HCT116 (cell line): Measurements from ENCODE around the gene CUX1. TPM values are rescaled to one million over a fixed set of nuclear protein-coding genes. Genes with fewer than 3 reads are reported as not detected.

Experiments used
- ATAC-seq: fragments of 200-7000 bp; cut with Tn5 transposase; 2 replicates; pipeline ENCODE4 v1.9.1; 2020; ENCODE audit warnings: mild to moderate bottlenecking, moderate library complexity
- BruUV-seq: library from RNA; stranded (reverse); fragments of 400-500 nt; replicated peaks from 2 replicates; lab custom pipeline; 2021; lab: Mats Ljungman, UMichigan
- CTCF ChIA-PET: fragments of 300-600 bp; sonication (Branson Sonifier 250); formaldehyde crosslinking; loops from one replicate; lab custom pipeline; 2021; ENCODE audit warnings: antibody characterized with exemption; lab: Charles Lee
- POLR2A ChIA-PET: fragments of 300-600, 350-600 bp; sonication (Branson Sonifier 250); formaldehyde crosslinking; loops from one replicate; lab custom pipeline; 2021; ENCODE audit warnings: antibody characterized with exemption; lab: Charles Lee
- RAD21 ChIA-PET, 2 experiments: fragments of 300-600 bp; sonication (Branson Sonifier 250); formaldehyde crosslinking; loops; one replicate each; lab custom pipeline; 2023; ENCODE audit warnings: low total read pairs in 2 of 2; ENCODE audit not compliant: uncharacterized antibody in 2 of 2, unreplicated experiment in 2 of 2, low non-redundant PET in 1 of 2; lab: Charles Lee
- DNase-seq: peaks from one replicate; pipeline ENCODE4 v3.0.0-alpha.2; 2010; ENCODE audit warnings: low read depth, low spot score
- H2AFZ ChIP-seq: fragments of 200-600 bp; shearing (Covaris generic), sonication (generic); 2 replicates; pipeline ENCODE4 v1.6.1; 2017; ENCODE audit warnings: low read depth, mixed run types, mixed read lengths, antibody characterized with exemption, low read length; ENCODE audit not compliant: poor library complexity, severe bottlenecking
- H3K27ac ChIP-seq: 2 replicates; pipeline ENCODE4 v1.5.1; 2012; ENCODE audit warnings: low read depth, low read length
- H3K27me3 ChIP-seq: fragments of 200-600 bp; sonication (generic); 2 replicates; pipeline ENCODE4 v1.6.1; 2016; ENCODE audit warnings: mixed run types, low read length, mixed read lengths; ENCODE audit not compliant: insufficient read depth
- H3K36me3 ChIP-seq, 2 experiments: fragments of 200-500 bp in 1 of 2; fragments of 200-600 bp in 1 of 2; sonication (Bioruptor generic) in 1 of 2; sonication (generic) in 1 of 2; 2 replicates each; pipeline versions ENCODE4 v1.5.1 to v1.6.1; 2014 to 2016; ENCODE audit warnings: low read length in 2 of 2, inconsistent platforms in 1 of 2, mixed read lengths in 1 of 2, mixed run types in 1 of 2; ENCODE audit not compliant: insufficient read depth in 2 of 2, control insufficient read depth in 1 of 2
- H3K4me1 ChIP-seq, 2 experiments: fragments of 200-600 bp in 1 of 2; sonication (generic) in 1 of 2; 2 replicates each; pipeline versions ENCODE4 v1.5.1 to v1.6.1; 2012 to 2017; ENCODE audit warnings: low read length in 2 of 2, inconsistent platforms in 1 of 2, mild to moderate bottlenecking in 1 of 2, mixed read lengths in 1 of 2, mixed run types in 1 of 2, moderate library complexity in 1 of 2; ENCODE audit not compliant: insufficient read depth in 2 of 2, control insufficient read depth in 1 of 2
- H3K4me2 ChIP-seq: fragments of 200-600 bp; sonication (generic); 2 replicates; pipeline ENCODE4 v1.6.1; 2017; ENCODE audit warnings: mixed run types, low read length, mixed read lengths
- H3K4me3 ChIP-seq, 2 experiments: fragments of 200-600 bp in 1 of 2; sonication (generic) in 1 of 2; replicated peaks in 1 of 2; 2 replicates each; pipeline ENCODE4 v1.5.1; 2011 to 2016; ENCODE audit warnings: low read length in 2 of 2, control low read depth in 1 of 2, low read depth in 1 of 2, mild to moderate bottlenecking in 1 of 2, mixed read lengths in 1 of 2, mixed run types in 1 of 2
- H3K79me2 ChIP-seq: fragments of 200-600 bp; sonication (generic); 2 replicates; pipeline ENCODE4 v1.6.1; 2017; ENCODE audit warnings: mild to moderate bottlenecking, mixed run types, low read length, moderate library complexity, mixed read lengths; ENCODE audit not compliant: insufficient read depth
- H3K9ac ChIP-seq: fragments of 200-600 bp; sonication (generic); 2 replicates; pipeline ENCODE4 v1.6.1; 2016; ENCODE audit warnings: low read length, mixed read lengths
- H3K9me2 ChIP-seq: fragments of 200-600 bp; sonication (generic), shearing (Covaris generic); 2 replicates; pipeline ENCODE4 v1.6.1; 2017; ENCODE audit warnings: mixed run types, mild to moderate bottlenecking, moderate library complexity; ENCODE audit not compliant: insufficient read depth
- H3K9me3 ChIP-seq, 2 experiments: fragments of 200-500 bp in 1 of 2; fragments of 200-600 bp in 1 of 2; sonication (Bioruptor generic) in 1 of 2; sonication (generic) in 1 of 2; 2 replicates each; pipeline ENCODE4 v1.6.1; 2014 to 2017; ENCODE audit warnings: low read length in 2 of 2, mixed read lengths in 2 of 2, inconsistent platforms in 1 of 2, low read depth in 1 of 2, mild to moderate bottlenecking in 1 of 2, mixed run types in 1 of 2, moderate library complexity in 1 of 2; ENCODE audit not compliant: control insufficient read depth in 1 of 2, insufficient read depth in 1 of 2
- H4K20me1 ChIP-seq: fragments of 200-600 bp; sonication (generic), shearing (Covaris generic); 2 replicates; pipeline ENCODE4 v1.6.1; 2017; ENCODE audit warnings: mixed run types, mild to moderate bottlenecking, moderate library complexity; ENCODE audit not compliant: insufficient read depth
- ATF3 ChIP-seq: IDR thresholded peaks from 2 replicates; pipeline ENCODE4 v1.6.1; 2012
- CBX3 ChIP-seq: IDR thresholded peaks from 2 replicates; pipeline ENCODE4 v1.6.1; 2012; ENCODE audit warnings: low read depth
- CEBPB ChIP-seq: IDR thresholded peaks from 2 replicates; pipeline ENCODE4 v1.6.1; 2012; ENCODE audit warnings: low read depth
- EGR1 ChIP-seq: IDR thresholded peaks from 2 replicates; pipeline ENCODE4 v1.6.1; 2012; ENCODE audit warnings: low read depth
- ELF1 ChIP-seq: IDR thresholded peaks from 2 replicates; pipeline ENCODE4 v1.6.1; 2012; ENCODE audit warnings: low read depth, borderline replicate concordance
- EZH2 ChIP-seq: fragments of 200-600 bp; sonication (generic); IDR thresholded peaks from 2 replicates; pipeline ENCODE4 v1.6.1; 2017; ENCODE audit warnings: antibody characterized with exemption, mixed run types
- FOSL1 ChIP-seq: IDR thresholded peaks from 2 replicates; pipeline ENCODE4 v1.6.1; 2012; ENCODE audit warnings: low read depth
- POLR2AphosphoS5 ChIP-seq: IDR thresholded peaks from 2 replicates; pipeline ENCODE4 v1.6.1; 2011; ENCODE audit warnings: mild to moderate bottlenecking, low read depth, low read length, moderate library complexity
- RAD21 ChIP-seq: IDR thresholded peaks from 2 replicates; pipeline ENCODE4 v1.6.1; 2012; ENCODE audit warnings: low read depth, mild to moderate bottlenecking
- SP1 ChIP-seq: IDR thresholded peaks from 2 replicates; pipeline ENCODE4 v1.6.1; 2012; ENCODE audit warnings: low read depth
- SRF ChIP-seq: IDR thresholded peaks from 2 replicates; pipeline ENCODE4 v1.6.1; 2012; ENCODE audit warnings: low read depth
- YY1 ChIP-seq: IDR thresholded peaks from 2 replicates; pipeline ENCODE4 v1.6.1; 2011; ENCODE audit warnings: low read length, low read depth, moderate library complexity, mild to moderate bottlenecking; ENCODE audit not compliant: insufficient replicate concordance; ENCODE audit errors: extremely low read depth
- ZBTB33 ChIP-seq: IDR thresholded peaks from 2 replicates; pipeline ENCODE4 v1.6.1; 2011; ENCODE audit warnings: mild to moderate bottlenecking, low read length, moderate library complexity; ENCODE audit not compliant: insufficient replicate concordance; ENCODE audit errors: extremely low read depth
- ZFX ChIP-seq: fragments of 450-650 bp; IDR thresholded peaks from 2 replicates; pipeline ENCODE4 v1.6.1; 2017
- ZNF274 ChIP-seq: fragments of 200-500 bp; sonication (Bioruptor generic); IDR thresholded peaks from 2 replicates; pipeline ENCODE4 v1.6.1; 2014; ENCODE audit warnings: mild to moderate bottlenecking, low read depth, low read length, inconsistent platforms
- intact Hi-C: fragments of 100-400 bp; cut with micrococcal nuclease; formaldehyde crosslinking; loops from 2 replicates; pipeline ENCODE4 v1.10.0; 2022
- total RNA-seq: library from RNA; stranded (reverse); gene quantifications from one replicate; pipeline ENCODE4 v1.2.1, GENCODE V29; 2021; ENCODE audit not compliant: unreplicated experiment
- TF ChIP-seq, protein P1 (sequence below): IDR thresholded peaks from 2 replicates; pipeline ENCODE4 v1.6.1; 2012; ENCODE audit warnings: low read depth

Gene CUX1
- total RNA-seq, 1 experiment from 2014 or later, result 68.9 TPM

DNA sequence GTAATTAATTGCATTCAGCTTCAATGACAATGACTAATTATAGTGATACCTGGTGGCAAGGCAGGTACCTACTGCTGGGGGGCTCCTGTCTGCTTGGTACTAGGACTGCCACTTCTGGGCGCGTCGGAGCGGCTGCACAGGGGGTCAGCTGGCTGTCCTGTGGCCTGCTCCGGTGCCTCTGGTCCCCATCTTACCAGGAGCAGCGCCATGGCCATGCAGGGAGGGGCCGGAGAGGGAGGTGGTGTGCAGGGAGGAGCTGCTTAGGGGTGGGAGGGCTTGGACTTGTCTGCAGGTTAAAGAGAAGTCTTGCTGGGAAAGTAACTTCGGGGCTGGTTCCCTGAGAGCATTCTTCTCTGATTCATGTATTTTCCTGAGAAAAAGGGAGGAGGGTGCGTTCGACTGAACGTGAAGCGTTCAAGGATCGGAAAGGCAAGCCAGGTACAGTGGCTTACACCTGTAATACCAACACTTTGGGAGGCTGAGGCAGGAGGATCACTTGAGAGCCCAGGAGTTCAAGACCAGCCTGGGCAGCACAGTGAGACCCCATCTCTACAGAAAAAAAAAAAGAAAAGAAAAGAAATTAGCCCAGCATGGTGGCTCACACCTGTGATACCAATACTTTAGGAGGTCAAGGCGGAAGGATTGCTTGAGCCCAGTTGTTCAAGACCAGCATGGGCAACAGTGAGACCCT is 15.4 kb downstream of the CUX1 start (continued):
- TF ChIP-seq, protein P1, sequence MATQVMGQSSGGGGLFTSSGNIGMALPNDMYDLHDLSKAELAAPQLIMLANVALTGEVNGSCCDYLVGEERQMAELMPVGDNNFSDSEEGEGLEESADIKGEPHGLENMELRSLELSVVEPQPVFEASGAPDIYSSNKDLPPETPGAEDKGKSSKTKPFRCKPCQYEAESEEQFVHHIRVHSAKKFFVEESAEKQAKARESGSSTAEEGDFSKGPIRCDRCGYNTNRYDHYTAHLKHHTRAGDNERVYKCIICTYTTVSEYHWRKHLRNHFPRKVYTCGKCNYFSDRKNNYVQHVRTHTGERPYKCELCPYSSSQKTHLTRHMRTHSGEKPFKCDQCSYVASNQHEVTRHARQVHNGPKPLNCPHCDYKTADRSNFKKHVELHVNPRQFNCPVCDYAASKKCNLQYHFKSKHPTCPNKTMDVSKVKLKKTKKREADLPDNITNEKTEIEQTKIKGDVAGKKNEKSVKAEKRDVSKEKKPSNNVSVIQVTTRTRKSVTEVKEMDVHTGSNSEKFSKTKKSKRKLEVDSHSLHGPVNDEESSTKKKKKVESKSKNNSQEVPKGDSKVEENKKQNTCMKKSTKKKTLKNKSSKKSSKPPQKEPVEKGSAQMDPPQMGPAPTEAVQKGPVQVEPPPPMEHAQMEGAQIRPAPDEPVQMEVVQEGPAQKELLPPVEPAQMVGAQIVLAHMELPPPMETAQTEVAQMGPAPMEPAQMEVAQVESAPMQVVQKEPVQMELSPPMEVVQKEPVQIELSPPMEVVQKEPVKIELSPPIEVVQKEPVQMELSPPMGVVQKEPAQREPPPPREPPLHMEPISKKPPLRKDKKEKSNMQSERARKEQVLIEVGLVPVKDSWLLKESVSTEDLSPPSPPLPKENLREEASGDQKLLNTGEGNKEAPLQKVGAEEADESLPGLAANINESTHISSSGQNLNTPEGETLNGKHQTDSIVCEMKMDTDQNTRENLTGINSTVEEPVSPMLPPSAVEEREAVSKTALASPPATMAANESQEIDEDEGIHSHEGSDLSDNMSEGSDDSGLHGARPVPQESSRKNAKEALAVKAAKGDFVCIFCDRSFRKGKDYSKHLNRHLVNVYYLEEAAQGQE, result no peak
- no peak for TF ChIP-seq ZFX
- TF ChIP-seq SP1, result no peak
- TF ChIP-seq ZNF274, result no peak
- no peak for TF ChIP-seq SRF
- TF ChIP-seq ELF1, result no peak
- no peak for TF ChIP-seq CBX3
- no peak for TF ChIP-seq EGR1
- no peak for TF ChIP-seq ATF3
- no peak for TF ChIP-seq YY1
- TF ChIP-seq EZH2, result no peak
- TF ChIP-seq, all 23 proteins: peak for 0

DNA sequence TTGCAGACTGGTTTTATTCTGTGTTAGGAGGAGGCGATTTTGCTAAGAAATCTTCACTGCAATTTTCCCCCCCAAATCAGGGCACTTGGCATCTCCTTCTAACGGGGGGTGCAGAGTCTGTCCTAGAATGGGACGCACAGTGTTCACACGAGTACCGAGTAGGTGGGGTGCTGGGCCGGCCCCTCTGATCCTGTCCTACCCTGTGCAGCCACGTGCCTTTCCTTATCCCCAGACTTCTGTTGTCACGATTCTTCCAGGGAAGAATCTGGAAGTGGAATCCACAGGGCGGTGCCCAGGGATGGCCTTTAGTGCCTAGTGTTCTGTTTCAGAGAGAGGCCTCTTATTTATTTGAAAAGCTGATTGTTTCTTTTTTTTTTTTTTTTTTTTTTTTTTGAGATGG is 16.4 kb downstream of the CUX1 start:
- no peak for ATAC-seq
- RAD21 ChIA-PET, result no interaction called here
- Histone ChIP-seq H3K9me3 (no peaks in the 10 kb centered on the region), H3K27me3 (no peaks in the 10 kb centered on the region), H3K4me1 (no peaks in the 10 kb centered on the region), H3K4me2 (no peak overlapping the region), H4K20me1 (no peaks in the 10 kb centered on the region), H2AFZ (no peak overlapping the region), H3K79me2 (peaks cover 97% of the 10 kb centered on the region), H3K36me3 (no peaks in the 10 kb centered on the region; a peak in 1 of 4 replicates), H3K9ac (no peak overlapping the region), H3K4me3 (no peak overlapping the region), H3K9me2 (no peaks in the 10 kb centered on the region), H3K27ac (no peak overlapping the region)
- CTCF ChIA-PET, result no interaction called here
- POLR2A ChIA-PET, result interaction anchor here (0.7 kb wide), 1 partner anchor 9 kb away, joined by 3 read pairs; no protein-coding TSS in a partner anchor
- intact Hi-C loops, result no loop called here
- BruUV-seq, result no TSS peak
- no peak for DNase-seq
- no peak for TF ChIP-seq SRF
- TF ChIP-seq, protein P1, result no peak
- no peak for TF ChIP-seq FOSL1
- TF ChIP-seq EGR1, result no peak
- no peak for TF ChIP-seq ZBTB33
- no peak for TF ChIP-seq CEBPB
- no peak for TF ChIP-seq POLR2AphosphoS5
- no peak for TF ChIP-seq RAD21
